Tibial artery (tissue), 4 donors: ENCODE measurements around the gene DRD1.
A peak's percentile ranks its signal among the peaks of the same experiment; 100 is the strongest.

ENCODE experiments used
- DNase-seq, 2 donors: peaks; one replicate each; pipeline ENCODE4 v3.0.0-alpha.2; 2019
- H3K27ac ChIP-seq, 2 donors: fragments of 200-600 bp; sonication (generic) in 1 of 2; 1 replicate in 1 of 2; 2 replicates in 1 of 2; pipeline ENCODE4 v1.5.1; 2018 to 2019; ENCODE audit warnings: mild to moderate bottlenecking in 1 of 2
- H3K27me3 ChIP-seq, 2 donors: fragments of 200-600 bp; sonication (generic) in 1 of 2; one replicate each; pipeline versions ENCODE4 v1.5.1 to v1.6.0; 2016 to 2019
- H3K36me3 ChIP-seq, 3 donors: fragments of 200-600 bp; sonication (generic) in 2 of 3; one replicate each; pipeline ENCODE4 v1.5.1; 2016 to 2019; ENCODE audit warnings: mild to moderate bottlenecking in 2 of 3
- H3K4me1 ChIP-seq, 4 donors: fragments of 200-600 bp; sonication (generic) in 2 of 4; 1 replicate in 3 of 4; 2 replicates in 1 of 4; pipeline ENCODE4 v1.5.1; 2016 to 2019
- H3K4me3 ChIP-seq, 2 donors: fragments of 200-600 bp; sonication (generic) in 1 of 2; 1 replicate in 1 of 2; 2 replicates in 1 of 2; pipeline ENCODE4 v1.5.1; 2018 to 2019; ENCODE audit warnings: mild to moderate bottlenecking in 2 of 2
- H3K9me3 ChIP-seq, 3 donors: fragments of 200-600 bp; sonication (generic) in 1 of 3; one replicate each; pipeline ENCODE4 v1.5.1; 2016 to 2019
- intact Hi-C: fragments of 100-400 bp; cut with DNase I; formaldehyde crosslinking; loops from one replicate; pipeline ENCODE4 v1.15.0; 2023; ENCODE audit warnings: low total_unique reads
- TF ChIP-seq, protein P1 (sequence below), 2 experiments: fragments of 200-600 bp in 1 of 2; fragments of 450-650 bp in 1 of 2; IDR thresholded peaks; one replicate each; pipeline ENCODE4 v1.5.1; 2017 to 2019; ENCODE audit warnings: antibody characterized with exemption in 2 of 2, mild to moderate bottlenecking in 1 of 2, moderate library complexity in 1 of 2

DRD1 gene

DNA sequence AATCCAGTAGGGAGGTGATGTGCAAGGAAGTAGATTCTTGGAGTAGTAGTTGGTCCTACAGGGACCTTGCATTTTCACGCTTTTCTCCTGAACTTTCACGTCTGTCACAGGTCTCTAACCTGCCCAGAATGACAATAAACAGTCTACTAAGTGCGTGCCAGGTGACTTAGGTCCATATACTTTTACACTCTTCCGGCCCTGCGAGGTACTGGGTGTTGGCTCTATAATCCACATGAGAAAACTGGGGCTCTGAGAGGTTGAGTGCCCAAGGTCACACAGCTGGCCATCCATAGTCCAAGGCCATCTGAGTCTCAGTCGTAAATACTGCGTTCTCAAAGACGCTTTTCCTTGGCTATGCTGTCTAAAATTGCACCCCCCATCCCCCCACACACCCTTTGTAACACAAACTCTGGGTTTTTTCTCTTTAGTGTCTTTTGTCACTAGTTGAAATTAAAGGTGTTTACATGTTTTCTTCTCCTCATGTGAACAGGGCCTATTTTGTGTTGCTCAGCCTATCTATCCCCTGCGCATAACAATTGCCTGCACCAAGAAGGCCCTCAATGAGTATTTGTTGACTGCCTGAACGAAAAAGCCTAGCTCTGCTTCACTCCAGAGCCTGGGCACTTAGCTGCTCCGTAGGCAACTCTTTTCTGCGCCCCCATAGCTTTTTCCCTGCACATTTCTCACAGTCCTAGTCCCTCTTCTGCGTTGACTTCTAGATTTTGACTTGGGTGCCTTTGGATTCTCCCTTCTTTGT lies 35.3 kb upstream of the DRD1 start:
- TF ChIP-seq, protein P1, sequence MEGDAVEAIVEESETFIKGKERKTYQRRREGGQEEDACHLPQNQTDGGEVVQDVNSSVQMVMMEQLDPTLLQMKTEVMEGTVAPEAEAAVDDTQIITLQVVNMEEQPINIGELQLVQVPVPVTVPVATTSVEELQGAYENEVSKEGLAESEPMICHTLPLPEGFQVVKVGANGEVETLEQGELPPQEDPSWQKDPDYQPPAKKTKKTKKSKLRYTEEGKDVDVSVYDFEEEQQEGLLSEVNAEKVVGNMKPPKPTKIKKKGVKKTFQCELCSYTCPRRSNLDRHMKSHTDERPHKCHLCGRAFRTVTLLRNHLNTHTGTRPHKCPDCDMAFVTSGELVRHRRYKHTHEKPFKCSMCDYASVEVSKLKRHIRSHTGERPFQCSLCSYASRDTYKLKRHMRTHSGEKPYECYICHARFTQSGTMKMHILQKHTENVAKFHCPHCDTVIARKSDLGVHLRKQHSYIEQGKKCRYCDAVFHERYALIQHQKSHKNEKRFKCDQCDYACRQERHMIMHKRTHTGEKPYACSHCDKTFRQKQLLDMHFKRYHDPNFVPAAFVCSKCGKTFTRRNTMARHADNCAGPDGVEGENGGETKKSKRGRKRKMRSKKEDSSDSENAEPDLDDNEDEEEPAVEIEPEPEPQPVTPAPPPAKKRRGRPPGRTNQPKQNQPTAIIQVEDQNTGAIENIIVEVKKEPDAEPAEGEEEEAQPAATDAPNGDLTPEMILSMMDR (IDR thresholded peaks at IDR 0.05): no peak

DNA sequence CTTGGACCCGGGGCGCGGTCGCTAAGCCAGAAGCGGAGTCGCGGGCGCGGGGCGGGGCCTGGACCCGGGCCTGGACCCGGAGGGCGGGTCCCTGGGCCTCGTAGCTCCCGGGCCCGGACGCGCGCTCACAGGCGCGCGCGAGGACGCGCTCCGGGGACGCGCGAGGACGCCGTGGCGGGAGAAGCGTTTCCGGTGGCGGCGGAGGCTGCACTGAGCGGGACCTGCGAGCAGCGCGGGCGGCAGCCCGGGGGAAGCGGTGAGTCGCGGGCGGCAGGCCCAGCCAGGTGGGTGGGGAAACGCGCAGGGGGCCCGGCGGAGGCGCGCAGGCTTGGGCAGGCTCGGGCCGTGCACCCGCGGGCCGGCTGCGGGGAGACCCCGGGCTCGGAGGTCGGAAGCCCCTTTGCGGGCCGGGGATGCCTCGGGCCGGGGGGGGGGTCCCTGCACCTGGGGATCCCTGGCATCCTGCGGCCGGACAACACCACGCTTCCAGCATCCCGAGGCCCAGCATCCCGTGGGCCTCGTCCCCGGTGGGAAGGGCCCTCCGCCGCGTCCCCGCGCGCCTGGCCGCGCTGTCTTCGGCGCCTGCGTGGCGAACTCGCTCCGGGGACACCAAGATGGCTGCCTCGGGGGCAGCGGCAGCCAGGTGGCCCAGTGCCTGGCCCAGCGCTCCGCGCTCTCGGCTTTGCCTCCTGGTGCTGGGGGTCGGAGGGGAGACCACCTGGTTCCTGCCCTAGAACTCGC lies 34.6 kb upstream of the DRD1 start, which contains the start of gene SFXN1:
SFXN1 (plus strand) TSS at position 177 of the 741 bp plus-strand sequence. CDS start 13,544 bp downstream, outside the sequence.
- Histone ChIP-seq H3K27ac (peak within 1 kb of the TSS; percentile 75 to 81), H3K9me3 (no peaks in the 10 kb centered on the region), H3K4me3 (peak within 1 kb of the TSS; percentile 85 to 99), H3K36me3 (peaks cover 2 to 5% (median 3%) of the 10 kb centered on the region in 3 donors), H3K4me1 (peaks cover 0 to 30% (median 13%) of the 10 kb centered on the region in 4 donors), H3K27me3 (no peaks in the 10 kb centered on the region)
- intact Hi-C loops: no loop called here
- DNase-seq: peak; percentile 59 to 85
- TF ChIP-seq, protein P1 (IDR thresholded peaks at IDR 0.05): no peak

More for the DNA sequence above, 35.3 kb upstream of the DRD1 start:
- Histone ChIP-seq H3K36me3 (peaks cover 5 to 10% (median 9%) of the 10 kb centered on the region in 3 donors), H3K4me3 (peak overlapping the region; percentile 85 to 99), H3K4me1 (peaks cover 0 to 30% (median 13%) of the 10 kb centered on the region in 4 donors), H3K27me3 (no peaks in the 10 kb centered on the region), H3K9me3 (no peaks in the 10 kb centered on the region), H3K27ac (peak overlapping the region; percentile 75 to 81)
- intact Hi-C loops: no loop called here
- no peak for DNase-seq

DNA sequence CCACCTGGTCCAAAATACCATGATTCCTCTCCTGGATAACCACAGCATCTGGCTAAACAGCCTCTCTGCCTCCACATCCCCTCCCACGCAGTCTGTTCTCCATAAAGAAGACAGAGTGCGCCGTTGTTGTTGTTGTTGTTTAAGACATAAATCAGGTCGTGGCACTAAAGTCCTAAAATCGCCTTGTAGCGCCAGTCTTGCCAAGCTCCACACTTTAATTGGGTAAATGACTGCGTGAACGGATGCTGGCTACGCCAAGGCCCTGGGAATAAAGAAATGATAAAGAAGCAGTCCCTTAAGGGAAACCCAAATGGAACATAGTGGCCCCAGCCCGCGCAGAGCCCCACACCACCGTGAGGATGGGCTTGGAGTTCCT lies 34.0 kb upstream of the DRD1 start:
- H3K4me3 ChIP-seq: peak overlapping the region; percentile 85 to 99
- peaks cover 0 to 35% (median 13%) of the 10 kb centered on the region in 4 donors for H3K4me1 ChIP-seq
- H3K36me3 ChIP-seq: peaks cover 0 to 5% (median 0%) of the 10 kb centered on the region in 3 donors
- no peaks in the 10 kb centered on the region for H3K9me3 ChIP-seq
- H3K27ac ChIP-seq: peak overlapping the region; percentile 75 to 81
- no peaks in the 10 kb centered on the region for H3K27me3 ChIP-seq
- intact Hi-C loops: no loop called here
- no peak for DNase-seq
- TF ChIP-seq, protein P1 (IDR thresholded peaks at IDR 0.05): no peak

DNA sequence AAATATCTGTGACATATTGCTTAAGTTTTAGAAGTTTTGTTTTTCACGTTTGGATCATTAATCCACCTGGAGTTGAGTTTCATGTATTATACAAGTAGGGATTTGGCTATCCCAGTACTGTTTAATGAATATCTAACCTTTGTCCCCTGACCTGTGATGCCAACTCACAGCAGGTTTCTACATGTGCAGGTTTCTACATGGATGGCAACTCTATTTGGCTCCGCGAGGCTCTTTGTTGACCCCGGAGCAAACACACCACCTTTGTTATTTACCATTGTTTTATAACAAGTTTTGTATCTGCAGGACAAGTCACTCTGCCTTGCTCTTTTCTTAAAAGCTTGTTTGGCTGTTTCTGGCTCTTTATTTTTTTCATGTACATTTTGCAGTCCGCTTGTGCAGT lies 33.5 kb upstream of the DRD1 start:
- Histone ChIP-seq H3K36me3 (peaks cover 0 to 5% (median 0%) of the 10 kb centered on the region in 3 donors), H3K4me3 (no peak overlapping the region), H3K4me1 (peaks cover 0 to 40% (median 13%) of the 10 kb centered on the region in 4 donors), H3K9me3 (no peaks in the 10 kb centered on the region), H3K27me3 (no peaks in the 10 kb centered on the region), H3K27ac (peak overlapping the region in 1 of 2 donors; percentile 81)
- no peak for DNase-seq
- intact Hi-C loops: no loop called here
- TF ChIP-seq, protein P1 (IDR thresholded peaks at IDR 0.05): no peak

DNA sequence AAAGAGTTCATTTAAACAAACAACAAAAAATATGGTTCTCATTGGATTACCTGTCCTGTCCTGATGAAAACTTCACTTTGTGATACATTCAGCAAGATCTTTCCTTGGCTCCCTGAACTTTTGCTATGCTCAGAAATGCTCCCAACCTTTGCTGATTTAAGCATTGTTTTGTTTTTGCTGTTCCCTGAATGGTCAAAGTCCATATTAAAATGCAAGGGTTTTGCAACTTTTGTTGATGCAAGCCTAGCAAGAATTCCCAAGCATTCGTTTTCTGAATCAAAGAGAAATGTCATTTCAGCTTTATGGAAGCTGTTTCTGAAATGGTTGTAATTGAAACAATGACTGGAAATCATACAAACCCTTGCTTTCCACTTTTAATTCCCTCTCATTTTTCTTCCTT lies 31.3 kb upstream of the DRD1 start:
- Histone ChIP-seq H3K27me3 (no peaks in the 10 kb centered on the region), H3K4me1 (peaks cover 0 to 29% (median 11%) of the 10 kb centered on the region in 4 donors), H3K9me3 (no peaks in the 10 kb centered on the region), H3K27ac (no peak overlapping the region), H3K4me3 (no peak overlapping the region), H3K36me3 (no peaks in the 10 kb centered on the region)
- intact Hi-C loops: no loop called here
- TF ChIP-seq, protein P1 (IDR thresholded peaks at IDR 0.05): no peak
- no peak for DNase-seq
